ENCODE data around the gene LRP1B.

The LRP1B gene

GRCh38 chr2:140949932-140950331 is 1180.9 kb downstream of the LRP1B start:
- no peak for FAIRE-seq

GRCh38 chr2:140947236-140947635 is 1183.6 kb downstream of the LRP1B start:
- no peak for FAIRE-seq

- no peak for FAIRE-seq
Measured at GRCh38 chr2:140943867-140944266, 1186.9 kb downstream of the LRP1B start.

- no peak for FAIRE-seq
Measured at GRCh38 chr2:140942284-140942683, 1188.5 kb downstream of the LRP1B start.

- no peak for FAIRE-seq
Measured at GRCh38 chr2:140929849-140930248, 1201.0 kb downstream of the LRP1B start.

GRCh38 chr2:140918426-140918825 is 1212.4 kb downstream of the LRP1B start:
- FAIRE-seq = no peak

- no peak for FAIRE-seq
Measured at GRCh38 chr2:140916410-140916809, 1214.4 kb downstream of the LRP1B start.

- FAIRE-seq = no peak
Measured at GRCh38 chr2:140910683-140911082, 1220.1 kb downstream of the LRP1B start.

GRCh38 chr2:140905083-140905781 is 1225.6 kb downstream of the LRP1B start:
- no peak for FAIRE-seq

- no peak for FAIRE-seq
Measured at GRCh38 chr2:140895378-140895777, 1235.4 kb downstream of the LRP1B start.

- FAIRE-seq = no peak
Measured at GRCh38 chr2:140893685-140894084, 1237.1 kb downstream of the LRP1B start.

- no peak for FAIRE-seq
Measured at GRCh38 chr2:140892911-140893637, 1237.7 kb downstream of the LRP1B start.

GRCh38 chr2:140892436-140892835 is 1238.4 kb downstream of the LRP1B start:
- no peak for FAIRE-seq

- no peak for FAIRE-seq
Measured at GRCh38 chr2:140891614-140892212, 1239.1 kb downstream of the LRP1B start.

GRCh38 chr2:140882671-140883620 is 1247.9 kb downstream of the LRP1B start:
- FAIRE-seq = peak; percentile 86

GRCh38 chr2:140880573-140880972 is 1250.2 kb downstream of the LRP1B start:
- no peak for FAIRE-seq

- no peak for FAIRE-seq
Measured at GRCh38 chr2:140876015-140876414, 1254.8 kb downstream of the LRP1B start.

GRCh38 chr2:140873915-140874531 is 1256.8 kb downstream of the LRP1B start:
- FAIRE-seq = no peak

GRCh38 chr2:140869925-140870324 is 1260.9 kb downstream of the LRP1B start:
- FAIRE-seq = no peak

- no peak for FAIRE-seq
Measured at GRCh38 chr2:140869107-140869506, 1261.7 kb downstream of the LRP1B start.

GRCh38 chr2:140865837-140866236 is 1265.0 kb downstream of the LRP1B start:
- FAIRE-seq = no peak

- peak; percentile 4 for FAIRE-seq
Measured at GRCh38 chr2:140863713-140864112, 1267.1 kb downstream of the LRP1B start.

All from endometrium (tissue), 2 donors.